OCI-LY3 (cell line): ENCODE results near the gene TRIM47.

Experiments
- H2AFZ ChIP-seq: fragments of 200-600, 300-600 bp; shearing (Covaris generic); 2 replicates; pipeline ENCODE4 v1.6.0; 2014; ENCODE audit warnings: antibody characterized with exemption, low read depth, low read length
- H3K27ac ChIP-seq: fragments of 200-600, 300-600 bp; sonication (generic); 2 replicates; pipeline ENCODE4 v1.5.1; 2014; ENCODE audit warnings: mild to moderate bottlenecking, low read length, moderate library complexity, mixed read lengths
- H3K27me3 ChIP-seq: fragments of 200-600, 300-600 bp; sonication (generic); 2 replicates; pipeline ENCODE4 v1.6.1; 2014; ENCODE audit warnings: low read depth, low read length, mixed read lengths
- H3K36me3 ChIP-seq: fragments of 200-600, 300-600 bp; sonication (generic); replicated peaks from 2 replicates; pipeline ENCODE3; 2014; ENCODE audit warnings: low read depth, low read length, mixed read lengths
- H3K4me1 ChIP-seq: fragments of 300-600, 200-600 bp; sonication (generic); 2 replicates; pipeline ENCODE4 v1.6.1; 2014; ENCODE audit warnings: low read length, mixed read lengths
- H3K4me2 ChIP-seq: fragments of 200-600, 300-600 bp; sonication (generic); 2 replicates; pipeline ENCODE4 v1.6.1; 2014; ENCODE audit warnings: low read length, mixed read lengths
- H3K4me3 ChIP-seq: fragments of 300-600, 200-600 bp; sonication (generic); 2 replicates; pipeline ENCODE4 v1.5.1; 2014; ENCODE audit warnings: antibody characterized with exemption, mild to moderate bottlenecking, low read length, moderate library complexity
- H3K79me2 ChIP-seq: fragments of 300-600, 200-600 bp; shearing (Covaris generic); 2 replicates; pipeline ENCODE4 v1.6.1; 2014; ENCODE audit warnings: mild to moderate bottlenecking, low read length, mixed read lengths
- H3K9ac ChIP-seq: fragments of 300-600, 200-600 bp; shearing (Covaris generic); 2 replicates; pipeline ENCODE4 v1.6.0; 2014; ENCODE audit warnings: mild to moderate bottlenecking, low read length, moderate library complexity
- H3K9me3 ChIP-seq: fragments of 200-600, 300-600 bp; shearing (Covaris generic); 2 replicates; pipeline ENCODE4 v1.6.1; 2014; ENCODE audit warnings: low read length, mixed read lengths; ENCODE audit not compliant: insufficient read depth
- H4K20me1 ChIP-seq: fragments of 200-600, 300-600 bp; sonication (generic); 2 replicates; pipeline ENCODE4 v1.6.1; 2016; ENCODE audit warnings: low read length, mixed read lengths; ENCODE audit not compliant: insufficient read depth
- EZH2phosphoT487 ChIP-seq: fragments of 200-600 bp; shearing (Covaris generic); IDR thresholded peaks from 2 replicates; pipeline ENCODE4 v1.6.1; 2018; ENCODE audit warnings: antibody characterized with exemption, mixed run types, low read depth
- TF ChIP-seq, protein P1 (sequence below): fragments of 200-600, 300-600 bp; sonication (generic); IDR thresholded peaks from 2 replicates; pipeline ENCODE4 v1.5.1; 2014; ENCODE audit warnings: antibody characterized with exemption, low read length, low read depth

The TRIM47 gene

DNA sequence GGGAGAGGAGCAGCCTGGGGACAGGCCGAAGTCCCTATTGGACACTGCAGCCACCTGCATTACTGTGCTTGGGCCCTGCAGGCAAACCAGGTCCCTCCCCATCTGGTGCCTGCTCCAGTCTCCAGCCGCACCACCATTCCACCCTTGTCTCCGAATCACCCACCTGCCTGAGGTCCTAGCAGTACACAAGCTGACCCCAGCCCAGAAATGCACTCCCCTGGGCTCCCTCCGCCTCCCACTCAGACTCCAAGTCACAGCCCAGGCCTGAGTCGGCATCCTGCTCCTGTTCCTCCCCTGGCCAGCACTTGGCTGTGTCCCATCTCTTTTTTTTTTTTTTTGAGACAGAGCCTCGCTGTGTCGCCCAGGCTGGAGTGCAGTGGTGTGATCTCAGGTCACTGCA, 40.5 kb downstream of the TRIM47 start:
- no peak overlapping the region for H3K4me3 ChIP-seq
- H3K4me2 ChIP-seq, result no peak overlapping the region
- no peaks in the 10 kb centered on the region for H4K20me1 ChIP-seq
- TF ChIP-seq, protein P1, sequence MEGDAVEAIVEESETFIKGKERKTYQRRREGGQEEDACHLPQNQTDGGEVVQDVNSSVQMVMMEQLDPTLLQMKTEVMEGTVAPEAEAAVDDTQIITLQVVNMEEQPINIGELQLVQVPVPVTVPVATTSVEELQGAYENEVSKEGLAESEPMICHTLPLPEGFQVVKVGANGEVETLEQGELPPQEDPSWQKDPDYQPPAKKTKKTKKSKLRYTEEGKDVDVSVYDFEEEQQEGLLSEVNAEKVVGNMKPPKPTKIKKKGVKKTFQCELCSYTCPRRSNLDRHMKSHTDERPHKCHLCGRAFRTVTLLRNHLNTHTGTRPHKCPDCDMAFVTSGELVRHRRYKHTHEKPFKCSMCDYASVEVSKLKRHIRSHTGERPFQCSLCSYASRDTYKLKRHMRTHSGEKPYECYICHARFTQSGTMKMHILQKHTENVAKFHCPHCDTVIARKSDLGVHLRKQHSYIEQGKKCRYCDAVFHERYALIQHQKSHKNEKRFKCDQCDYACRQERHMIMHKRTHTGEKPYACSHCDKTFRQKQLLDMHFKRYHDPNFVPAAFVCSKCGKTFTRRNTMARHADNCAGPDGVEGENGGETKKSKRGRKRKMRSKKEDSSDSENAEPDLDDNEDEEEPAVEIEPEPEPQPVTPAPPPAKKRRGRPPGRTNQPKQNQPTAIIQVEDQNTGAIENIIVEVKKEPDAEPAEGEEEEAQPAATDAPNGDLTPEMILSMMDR, result no peak
- no peak for TF ChIP-seq EZH2phosphoT487
- no peaks in the 10 kb centered on the region for H3K79me2 ChIP-seq
- H3K4me1 ChIP-seq, result no peaks in the 10 kb centered on the region
- H2AFZ ChIP-seq, result no peak overlapping the region
- no peak overlapping the region for H3K9ac ChIP-seq
- no peaks in the 10 kb centered on the region for H3K27me3 ChIP-seq
- H3K36me3 ChIP-seq, result no peaks in the 10 kb centered on the region
- no peaks in the 10 kb centered on the region for H3K9me3 ChIP-seq
- no peak overlapping the region for H3K27ac ChIP-seq

DNA sequence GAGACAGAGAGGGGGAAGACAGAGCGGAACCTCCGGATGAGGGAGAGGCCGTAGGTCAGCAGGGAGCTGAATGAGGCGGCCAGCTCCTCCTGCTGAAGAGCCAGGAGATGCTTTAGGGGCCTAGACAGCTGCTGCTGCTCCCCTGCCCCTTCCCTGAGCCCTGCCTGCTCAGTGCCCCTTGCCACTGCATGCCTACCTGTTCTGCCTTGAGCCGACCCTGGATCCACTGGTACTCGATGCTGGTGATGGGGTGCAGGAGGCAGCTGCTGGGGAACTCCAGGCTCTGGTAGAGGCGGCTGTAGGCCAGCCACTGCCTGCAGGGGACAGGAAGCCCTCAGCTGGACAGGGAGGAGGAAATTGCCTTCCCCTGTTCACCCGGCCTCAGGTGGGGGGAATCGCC, 41.8 kb downstream of the TRIM47 start:
- Histone ChIP-seq H3K4me2 (no peak overlapping the region), H3K27ac (no peak overlapping the region), H3K4me1 (no peaks in the 10 kb centered on the region), H3K4me3 (no peak overlapping the region), H3K9ac (no peak overlapping the region), H2AFZ (no peak overlapping the region), H3K79me2 (no peaks in the 10 kb centered on the region), H3K36me3 (no peaks in the 10 kb centered on the region), H4K20me1 (no peaks in the 10 kb centered on the region), H3K27me3 (no peaks in the 10 kb centered on the region), H3K9me3 (no peaks in the 10 kb centered on the region)
- TF ChIP-seq, protein P1, result no peak
- TF ChIP-seq EZH2phosphoT487, result no peak

GRCh38 chr17:75835654-75835987, 42.8 kb downstream of the TRIM47 start:
- Histone ChIP-seq H3K9ac (no peak overlapping the region), H4K20me1 (no peaks in the 10 kb centered on the region), H3K4me1 (no peaks in the 10 kb centered on the region), H3K79me2 (no peaks in the 10 kb centered on the region), H3K9me3 (no peaks in the 10 kb centered on the region), H3K4me2 (no peak overlapping the region), H3K27me3 (no peaks in the 10 kb centered on the region), H3K36me3 (peaks cover under 1% of the 10 kb centered on the region), H2AFZ (no peak overlapping the region), H3K27ac (no peak overlapping the region), H3K4me3 (no peak overlapping the region)
- no peak for TF ChIP-seq EZH2phosphoT487
- TF ChIP-seq, protein P1, result no peak

GRCh38 chr17:75834928-75835653, 43.3 kb downstream of the TRIM47 start:
- H3K9me3 ChIP-seq, result no peaks in the 10 kb centered on the region
- H3K9ac ChIP-seq, result no peak overlapping the region
- no peak for TF ChIP-seq EZH2phosphoT487
- TF ChIP-seq, protein P1, result no peak
- H2AFZ ChIP-seq, result no peak overlapping the region
- H3K4me3 ChIP-seq, result no peak overlapping the region
- H3K27ac ChIP-seq, result no peak overlapping the region
- H3K4me2 ChIP-seq, result no peak overlapping the region
- H3K4me1 ChIP-seq, result no peaks in the 10 kb centered on the region
- no peaks in the 10 kb centered on the region for H4K20me1 ChIP-seq
- no peaks in the 10 kb centered on the region for H3K79me2 ChIP-seq
- H3K27me3 ChIP-seq, result no peaks in the 10 kb centered on the region
- peaks cover 4% of the 10 kb centered on the region for H3K36me3 ChIP-seq
